WTC11 (cell line): ENCODE measurements around the gene CTNNA3.
"Not testable (repeated sequence)": the region's sequence is repeated elsewhere in the genome, so short reads cannot be mapped to it uniquely, and the experiment has no call there.

Experiments used
- SP1 ChIP-seq: sonication (generic); formaldehyde crosslinking; conservative IDR thresholded peaks from 2 replicates; pipeline ENCODE4 v1.8.1; 2022; ENCODE audit warnings: missing genetic modification reagents
- ZBTB21 ChIP-seq: sonication (generic); formaldehyde crosslinking; IDR thresholded peaks from 2 replicates; pipeline ENCODE4 v1.8.1; 2023; ENCODE audit warnings: mild to moderate bottlenecking, missing genetic modification reagents, borderline replicate concordance
- ZNF219 ChIP-seq: sonication (generic); formaldehyde crosslinking; IDR thresholded peaks from 2 replicates; pipeline ENCODE4 v1.8.0; 2023; ENCODE audit warnings: missing genetic modification reagents, mild to moderate bottlenecking, borderline replicate concordance
- ZNF671 ChIP-seq: fragments of 250-450 bp; sonication (Bioruptor Pico); IDR thresholded peaks from 2 replicates; pipeline ENCODE4 v1.8.0; 2021; ENCODE audit warnings: mild to moderate bottlenecking
- TF ChIP-seq, protein P1 (sequence below): fragments of 200-600 bp; IDR thresholded peaks from 2 replicates; pipeline ENCODE4 v1.8.0; 2022; ENCODE audit warnings: antibody characterized with exemption
- TF ChIP-seq, protein P2 (sequence below): sonication (generic); formaldehyde crosslinking; IDR thresholded peaks from 2 replicates; pipeline ENCODE4 v1.8.1; 2023; ENCODE audit warnings: mild to moderate bottlenecking, missing genetic modification reagents, moderate library complexity
- TF ChIP-seq, protein P3 (sequence below): fragments of 250-450 bp; sonication (Bioruptor Pico); IDR thresholded peaks from 2 replicates; pipeline ENCODE4 v2.1.2; 2022; ENCODE audit warnings: mild to moderate bottlenecking, moderate library complexity

DNA sequence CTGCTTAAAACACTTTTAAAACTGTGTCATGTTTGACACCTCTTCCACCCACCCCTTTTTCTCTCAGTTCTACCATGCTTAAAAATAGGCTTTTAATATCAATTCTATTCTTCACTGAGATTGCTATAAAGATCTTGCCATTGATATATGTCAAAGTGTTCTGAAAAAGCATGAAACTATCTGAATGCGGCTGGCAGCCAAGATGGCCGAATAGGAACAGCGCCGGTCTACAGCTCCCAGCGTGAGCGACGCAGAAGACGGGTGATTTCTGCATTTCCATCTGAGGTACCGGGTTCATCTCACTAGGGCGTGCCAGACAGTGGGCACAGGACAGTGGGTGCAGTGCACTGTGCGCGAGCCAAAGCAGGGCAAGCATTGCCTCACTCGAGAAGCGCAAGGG lies 137.7 kb downstream of the CTNNA3 start:
- TF ChIP-seq, protein P1, sequence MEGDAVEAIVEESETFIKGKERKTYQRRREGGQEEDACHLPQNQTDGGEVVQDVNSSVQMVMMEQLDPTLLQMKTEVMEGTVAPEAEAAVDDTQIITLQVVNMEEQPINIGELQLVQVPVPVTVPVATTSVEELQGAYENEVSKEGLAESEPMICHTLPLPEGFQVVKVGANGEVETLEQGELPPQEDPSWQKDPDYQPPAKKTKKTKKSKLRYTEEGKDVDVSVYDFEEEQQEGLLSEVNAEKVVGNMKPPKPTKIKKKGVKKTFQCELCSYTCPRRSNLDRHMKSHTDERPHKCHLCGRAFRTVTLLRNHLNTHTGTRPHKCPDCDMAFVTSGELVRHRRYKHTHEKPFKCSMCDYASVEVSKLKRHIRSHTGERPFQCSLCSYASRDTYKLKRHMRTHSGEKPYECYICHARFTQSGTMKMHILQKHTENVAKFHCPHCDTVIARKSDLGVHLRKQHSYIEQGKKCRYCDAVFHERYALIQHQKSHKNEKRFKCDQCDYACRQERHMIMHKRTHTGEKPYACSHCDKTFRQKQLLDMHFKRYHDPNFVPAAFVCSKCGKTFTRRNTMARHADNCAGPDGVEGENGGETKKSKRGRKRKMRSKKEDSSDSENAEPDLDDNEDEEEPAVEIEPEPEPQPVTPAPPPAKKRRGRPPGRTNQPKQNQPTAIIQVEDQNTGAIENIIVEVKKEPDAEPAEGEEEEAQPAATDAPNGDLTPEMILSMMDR = not testable (repeated sequence)
- TF ChIP-seq SP1, ZNF671, ZBTB21, ZNF219 (CRISPR knock-in tag): not testable (repeated sequence)
- TF ChIP-seq, protein P2, sequence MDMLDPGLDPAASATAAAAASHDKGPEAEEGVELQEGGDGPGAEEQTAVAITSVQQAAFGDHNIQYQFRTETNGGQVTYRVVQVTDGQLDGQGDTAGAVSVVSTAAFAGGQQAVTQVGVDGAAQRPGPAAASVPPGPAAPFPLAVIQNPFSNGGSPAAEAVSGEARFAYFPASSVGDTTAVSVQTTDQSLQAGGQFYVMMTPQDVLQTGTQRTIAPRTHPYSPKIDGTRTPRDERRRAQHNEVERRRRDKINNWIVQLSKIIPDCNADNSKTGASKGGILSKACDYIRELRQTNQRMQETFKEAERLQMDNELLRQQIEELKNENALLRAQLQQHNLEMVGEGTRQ (CRISPR knock-in tag) = not testable (repeated sequence)
- TF ChIP-seq, protein P3, sequence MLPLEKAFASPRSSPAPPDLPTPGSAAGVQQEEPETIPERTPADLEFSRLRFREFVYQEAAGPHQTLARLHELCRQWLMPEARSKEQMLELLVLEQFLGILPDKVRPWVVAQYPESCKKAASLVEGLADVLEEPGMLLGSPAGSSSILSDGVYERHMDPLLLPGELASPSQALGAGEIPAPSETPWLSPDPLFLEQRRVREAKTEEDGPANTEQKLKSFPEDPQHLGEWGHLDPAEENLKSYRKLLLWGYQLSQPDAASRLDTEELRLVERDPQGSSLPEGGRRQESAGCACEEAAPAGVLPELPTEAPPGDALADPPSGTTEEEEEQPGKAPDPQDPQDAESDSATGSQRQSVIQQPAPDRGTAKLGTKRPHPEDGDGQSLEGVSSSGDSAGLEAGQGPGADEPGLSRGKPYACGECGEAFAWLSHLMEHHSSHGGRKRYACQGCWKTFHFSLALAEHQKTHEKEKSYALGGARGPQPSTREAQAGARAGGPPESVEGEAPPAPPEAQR = not testable (repeated sequence)
